Skeletal muscle satellite cell (primary cell): ENCODE data around the gene GPR18.
"Not testable (repeated sequence)": the region's sequence is repeated elsewhere in the genome, so short reads cannot be mapped to it uniquely, and the experiment has no call there.

Experiments used
- H3K27me3 ChIP-seq: 2 replicates; pipeline ENCODE4 v1.7.0; 2013; ENCODE audit warnings: low read length; ENCODE audit not compliant: control insufficient read depth, insufficient read depth
- H3K36me3 ChIP-seq: 2 replicates; pipeline ENCODE4 v1.7.0; 2013; ENCODE audit warnings: mild to moderate bottlenecking, control low read depth, low read length; ENCODE audit not compliant: insufficient read depth
- H3K4me1 ChIP-seq: 2 replicates; pipeline ENCODE4 v1.7.0; 2013; ENCODE audit warnings: low read length; ENCODE audit not compliant: control insufficient read depth, insufficient read depth
- H3K4me2 ChIP-seq: 2 replicates; pipeline ENCODE4 v1.7.0; 2013; ENCODE audit warnings: mild to moderate bottlenecking, low read length
- H3K4me3 ChIP-seq: 2 replicates; pipeline ENCODE4 v1.7.0; 2013; ENCODE audit warnings: low read length
- H3K9ac ChIP-seq: 2 replicates; pipeline ENCODE4 v1.7.0; 2013; ENCODE audit warnings: mild to moderate bottlenecking, low read depth, low read length, moderate library complexity
- H3K9me3 ChIP-seq: replicated peaks from 2 replicates; pipeline ENCODE4 v1.7.0; 2013; ENCODE audit warnings: mild to moderate bottlenecking, control low read depth, low read length

Gene GPR18

DNA sequence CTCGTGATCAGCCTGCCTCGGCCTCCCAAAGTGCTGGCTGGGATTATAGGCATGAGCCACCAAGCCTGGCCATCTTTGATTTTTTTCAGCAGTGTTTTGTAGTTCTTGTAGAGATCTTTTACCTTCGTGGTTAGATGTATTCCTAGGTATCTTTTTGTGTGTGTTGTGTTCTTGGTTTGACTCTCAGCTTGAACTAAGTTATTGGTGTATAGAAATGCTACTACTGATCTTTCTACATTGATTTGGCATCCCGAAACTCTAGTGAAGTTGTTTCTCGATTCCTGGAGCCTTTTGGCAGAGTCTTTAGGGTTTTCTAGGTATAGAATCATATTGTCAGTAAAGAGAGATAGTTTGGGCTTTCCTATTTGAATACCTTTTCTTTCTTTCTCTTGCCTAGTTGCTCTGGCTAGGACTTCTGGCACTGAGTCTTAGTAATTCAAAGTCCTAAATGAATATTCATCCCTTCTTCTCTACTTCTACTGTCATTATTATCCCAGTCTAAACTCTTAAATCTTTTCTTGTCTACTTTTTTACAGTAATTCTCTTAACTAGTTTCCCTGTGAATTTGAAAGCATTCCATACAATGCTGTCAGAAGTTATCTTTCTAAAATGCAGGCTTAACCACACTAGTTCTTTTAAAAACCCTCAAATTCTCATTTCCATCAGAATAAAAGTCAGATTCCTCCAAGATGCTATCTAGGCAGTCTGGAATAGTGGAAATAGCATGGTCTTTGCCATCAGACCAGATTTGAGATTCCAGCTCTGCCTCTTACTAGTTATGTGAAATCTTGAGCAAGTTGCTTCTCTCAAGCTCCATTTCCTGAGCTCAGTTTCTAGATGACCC, 7.0 kb downstream of the GPR18 start:
- Histone ChIP-seq H3K4me2 (no peak overlapping the region), H3K9ac (no peak overlapping the region), H3K36me3 (peaks cover 15% of the 10 kb centered on the region), H3K9me3 (no peaks in the 10 kb centered on the region), H3K4me1 (no peaks in the 10 kb centered on the region), H3K4me3 (no peak overlapping the region), H3K27me3 (no peaks in the 10 kb centered on the region)

DNA sequence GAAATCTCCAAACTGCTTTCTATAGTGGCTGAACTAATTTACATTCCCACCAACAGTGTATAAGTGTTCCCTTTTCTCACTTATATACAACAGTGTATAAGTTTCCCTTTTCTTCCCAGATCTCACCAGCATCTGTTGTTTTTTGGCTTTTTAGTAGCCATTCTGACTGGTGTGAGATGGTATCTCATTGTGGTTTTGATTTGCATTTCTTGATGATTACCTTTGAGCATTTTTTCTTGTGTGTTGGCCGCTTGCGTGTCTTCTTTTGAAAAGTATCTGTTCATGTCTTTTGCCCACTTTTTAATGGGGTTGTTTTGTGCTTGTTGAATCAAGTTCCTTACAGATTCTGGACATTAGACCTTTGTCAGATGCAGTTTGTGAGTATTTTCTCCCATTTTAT, 8.6 kb downstream of the GPR18 start:
- not testable (repeated sequence) for H3K4me3 ChIP-seq, H3K4me1 ChIP-seq, H3K36me3 ChIP-seq, H3K4me2 ChIP-seq, H3K9ac ChIP-seq, H3K27me3 ChIP-seq, H3K9me3 ChIP-seq

DNA sequence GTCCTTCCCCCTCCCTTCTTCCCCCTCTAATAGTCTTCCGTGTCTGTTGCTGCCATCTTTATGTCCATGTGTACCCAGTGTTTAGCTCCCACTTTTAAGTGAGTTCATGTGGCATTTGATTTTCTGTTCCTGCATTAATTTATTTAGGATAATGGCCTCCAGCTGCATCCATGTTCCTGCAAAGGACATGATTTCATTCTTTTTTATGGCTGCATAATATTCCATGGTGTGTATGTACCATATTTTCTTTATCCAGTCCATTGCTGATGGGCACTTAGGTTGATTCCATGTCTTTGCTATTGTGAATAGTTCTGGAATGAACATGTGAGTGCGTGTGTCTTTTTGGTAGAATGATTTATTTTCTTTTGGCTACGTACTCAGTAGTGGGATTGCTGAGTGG, 9.0 kb downstream of the GPR18 start:
- H3K36me3 ChIP-seq, H3K9ac ChIP-seq, H3K4me1 ChIP-seq, H3K4me3 ChIP-seq, H3K4me2 ChIP-seq, H3K9me3 ChIP-seq, H3K27me3 ChIP-seq: not testable (repeated sequence)

DNA sequence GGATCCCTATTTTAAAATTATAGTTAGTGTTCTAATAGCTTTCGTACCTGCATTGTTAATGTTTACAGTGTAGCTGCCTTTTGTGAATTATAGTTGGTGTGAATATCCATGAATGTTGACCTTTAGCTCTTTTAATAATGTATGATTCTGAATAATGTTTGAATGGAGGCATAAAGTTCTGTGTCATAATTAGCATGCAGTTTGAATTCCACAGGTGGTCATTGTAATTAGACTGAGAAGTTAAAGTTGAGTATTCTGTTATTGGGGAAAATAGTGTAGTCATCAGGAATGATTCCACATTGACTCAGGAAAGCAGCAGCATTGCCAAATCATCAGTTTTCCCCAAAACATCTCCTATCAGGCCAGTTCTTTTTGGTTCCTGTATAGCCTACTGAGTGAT, 12.1 kb downstream of the GPR18 start:
- Histone ChIP-seq H3K9me3 (no peaks in the 10 kb centered on the region), H3K36me3 (peaks cover 3% of the 10 kb centered on the region), H3K9ac (no peak overlapping the region), H3K4me1 (no peaks in the 10 kb centered on the region), H3K4me2 (no peak overlapping the region), H3K27me3 (no peaks in the 10 kb centered on the region), H3K4me3 (no peak overlapping the region)

DNA sequence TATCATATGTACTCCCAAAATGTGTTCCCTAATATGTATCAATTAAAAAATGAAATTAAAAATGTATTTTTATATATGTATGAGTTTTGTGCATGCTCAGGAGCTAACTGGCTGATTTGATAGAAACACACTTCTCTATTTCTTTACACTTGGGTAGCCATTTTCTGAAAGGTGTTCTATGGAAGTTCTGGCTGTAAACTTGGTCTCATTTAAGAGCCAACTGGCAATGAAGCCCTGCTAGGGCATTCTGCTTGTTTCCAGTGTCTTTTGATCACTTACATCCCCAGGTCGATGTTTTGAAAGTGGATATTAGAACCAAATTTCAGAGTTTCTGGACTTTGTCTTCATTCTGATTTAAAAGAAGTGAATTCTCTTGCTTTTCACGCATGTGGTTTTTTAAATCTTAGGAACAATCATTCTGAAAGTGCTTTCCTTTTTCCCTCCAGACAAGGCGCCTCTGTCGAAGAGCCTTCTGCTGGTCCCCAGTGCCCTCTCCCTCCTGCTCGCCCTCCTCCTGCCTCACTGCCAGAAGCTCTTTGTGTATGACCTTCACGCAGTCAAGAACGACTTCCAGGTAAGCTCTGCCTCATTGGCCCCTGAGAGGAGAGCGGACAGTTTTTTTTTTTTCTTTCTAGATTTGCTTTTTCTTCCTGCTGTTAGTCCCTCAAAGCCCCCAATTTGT, 20.1 kb downstream of the GPR18 start:
- Histone ChIP-seq H3K27me3 (no peaks in the 10 kb centered on the region), H3K4me1 (no peaks in the 10 kb centered on the region), H3K9ac (no peak overlapping the region), H3K4me2 (no peak overlapping the region), H3K9me3 (no peaks in the 10 kb centered on the region), H3K36me3 (peaks cover 9% of the 10 kb centered on the region), H3K4me3 (no peak overlapping the region)

DNA sequence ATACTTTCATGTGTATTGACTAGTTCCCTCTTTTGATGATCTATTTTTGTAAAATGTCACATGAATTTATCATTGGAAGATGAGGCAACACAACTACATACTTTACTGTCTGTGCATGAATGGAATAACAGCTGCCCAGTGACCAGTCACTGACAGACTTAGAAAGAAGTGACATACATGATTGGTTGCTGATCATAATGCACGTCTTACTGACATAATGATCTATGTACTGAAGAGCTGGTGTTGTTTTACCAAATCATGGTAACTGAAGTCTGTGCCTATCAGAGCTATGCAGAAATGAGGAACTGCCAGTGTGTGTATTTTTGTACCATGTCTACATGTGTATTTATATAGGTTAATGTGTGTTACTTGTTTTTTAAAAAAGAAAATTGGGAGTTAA, 26.5 kb downstream of the GPR18 start:
- H3K4me3 ChIP-seq = no peak overlapping the region
- no peaks in the 10 kb centered on the region for H3K27me3 ChIP-seq
- peaks cover 20% of the 10 kb centered on the region for H3K4me1 ChIP-seq
- H3K36me3 ChIP-seq = no peaks in the 10 kb centered on the region
- H3K9me3 ChIP-seq = no peaks in the 10 kb centered on the region
- H3K9ac ChIP-seq = no peak overlapping the region
- no peak overlapping the region for H3K4me2 ChIP-seq

DNA sequence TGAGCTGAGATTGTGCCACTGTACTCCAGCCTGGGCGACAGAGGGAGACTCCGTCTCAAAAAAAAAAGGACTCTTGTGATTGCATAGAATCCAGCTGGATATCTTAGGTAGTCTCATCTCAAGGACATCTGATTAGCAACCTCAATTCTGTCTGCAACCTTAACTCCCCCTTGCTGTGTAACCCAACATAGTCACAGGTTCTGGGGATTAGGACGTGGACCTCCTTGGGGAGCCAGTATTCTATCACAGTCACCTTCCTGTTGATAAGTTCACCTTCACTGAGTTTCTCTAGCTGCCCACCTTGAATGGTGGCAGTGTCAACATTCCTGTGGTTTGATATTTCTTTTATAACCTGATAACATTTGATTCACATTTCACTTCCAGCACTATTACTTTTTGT, 27.2 kb downstream of the GPR18 start:
- Histone ChIP-seq H3K9ac (no peak overlapping the region), H3K4me3 (no peak overlapping the region), H3K4me1 (peaks cover 20% of the 10 kb centered on the region)

DNA sequence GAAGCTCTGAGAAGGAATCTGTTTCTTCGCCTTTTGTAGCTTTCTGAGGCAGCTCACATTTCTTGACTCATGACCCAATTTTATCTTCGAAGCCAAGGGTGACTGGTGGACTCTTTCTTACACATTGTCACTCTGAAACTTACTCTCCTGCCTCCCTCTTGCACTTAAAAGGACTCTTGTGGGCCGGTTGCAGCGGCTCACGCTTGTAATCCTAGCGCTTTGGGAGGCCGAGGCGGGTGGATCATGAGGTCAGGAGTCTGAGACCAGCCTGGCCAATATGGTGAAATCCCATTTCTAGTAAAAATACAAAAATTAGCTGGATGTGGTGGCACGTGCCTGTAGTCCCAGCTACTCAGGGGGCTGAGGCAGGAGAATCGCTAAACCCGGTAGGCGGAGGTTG, 27.6 kb downstream of the GPR18 start:
- H3K4me3 ChIP-seq, H3K9me3 ChIP-seq, H3K36me3 ChIP-seq, H3K9ac ChIP-seq, H3K4me2 ChIP-seq, H3K27me3 ChIP-seq: not testable (repeated sequence)
- peaks cover 20% of the 10 kb centered on the region for H3K4me1 ChIP-seq

More for the DNA sequence above, 27.2 kb downstream of the GPR18 start:
- Histone ChIP-seq H3K9me3 (no peaks in the 10 kb centered on the region), H3K27me3 (no peaks in the 10 kb centered on the region), H3K36me3 (no peaks in the 10 kb centered on the region), H3K4me2 (no peak overlapping the region)

DNA sequence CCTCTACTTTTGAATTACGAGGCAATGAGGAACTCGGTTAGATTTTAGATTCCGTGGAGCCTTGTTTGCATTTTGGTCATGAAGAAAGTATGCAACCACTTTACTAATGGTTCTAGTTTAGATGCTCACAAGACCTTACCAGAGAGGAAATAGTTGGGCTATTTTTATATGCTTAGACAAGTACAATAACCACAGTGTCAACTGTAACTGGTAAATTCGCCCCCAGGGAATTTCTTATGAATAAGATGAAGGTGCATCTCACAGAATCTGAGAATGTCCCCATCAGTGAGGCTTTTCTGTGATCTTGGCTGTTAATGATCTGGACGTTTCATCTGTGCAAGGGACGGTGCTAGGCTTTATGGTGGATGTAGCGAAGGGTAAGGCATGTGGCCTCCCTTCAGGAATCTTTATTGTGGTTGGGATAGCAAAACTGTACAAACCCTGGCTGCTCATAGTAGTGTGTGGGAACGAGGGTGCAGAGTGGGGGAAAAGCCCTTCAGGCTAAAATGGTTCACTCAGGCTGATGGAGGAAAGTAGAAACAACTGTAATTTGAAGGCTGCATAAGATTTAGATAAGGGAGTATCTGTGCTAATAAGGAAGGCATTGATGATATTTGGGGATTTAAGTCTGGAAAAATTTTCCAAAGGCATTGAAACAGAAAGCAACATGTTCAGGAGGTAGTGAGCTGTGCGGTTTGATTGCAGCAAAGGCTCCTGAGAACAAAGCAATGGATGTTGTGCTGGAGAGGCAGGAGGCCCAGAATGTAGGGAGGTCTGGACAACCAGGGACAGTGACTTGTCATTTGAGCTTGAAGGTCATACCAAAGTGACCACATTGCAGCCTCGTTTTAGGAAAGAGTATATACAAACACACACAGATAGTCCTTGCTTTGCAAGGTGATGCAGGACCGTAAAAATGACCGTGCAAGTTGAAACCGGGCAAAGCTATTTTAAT, 29.2 kb downstream of the GPR18 start:
- Histone ChIP-seq H3K9ac (no peak overlapping the region), H3K4me3 (no peak overlapping the region), H3K4me1 (peaks cover 20% of the 10 kb centered on the region), H3K36me3 (no peaks in the 10 kb centered on the region), H3K27me3 (no peaks in the 10 kb centered on the region), H3K9me3 (no peaks in the 10 kb centered on the region), H3K4me2 (peak overlapping the region; percentile 10)

DNA sequence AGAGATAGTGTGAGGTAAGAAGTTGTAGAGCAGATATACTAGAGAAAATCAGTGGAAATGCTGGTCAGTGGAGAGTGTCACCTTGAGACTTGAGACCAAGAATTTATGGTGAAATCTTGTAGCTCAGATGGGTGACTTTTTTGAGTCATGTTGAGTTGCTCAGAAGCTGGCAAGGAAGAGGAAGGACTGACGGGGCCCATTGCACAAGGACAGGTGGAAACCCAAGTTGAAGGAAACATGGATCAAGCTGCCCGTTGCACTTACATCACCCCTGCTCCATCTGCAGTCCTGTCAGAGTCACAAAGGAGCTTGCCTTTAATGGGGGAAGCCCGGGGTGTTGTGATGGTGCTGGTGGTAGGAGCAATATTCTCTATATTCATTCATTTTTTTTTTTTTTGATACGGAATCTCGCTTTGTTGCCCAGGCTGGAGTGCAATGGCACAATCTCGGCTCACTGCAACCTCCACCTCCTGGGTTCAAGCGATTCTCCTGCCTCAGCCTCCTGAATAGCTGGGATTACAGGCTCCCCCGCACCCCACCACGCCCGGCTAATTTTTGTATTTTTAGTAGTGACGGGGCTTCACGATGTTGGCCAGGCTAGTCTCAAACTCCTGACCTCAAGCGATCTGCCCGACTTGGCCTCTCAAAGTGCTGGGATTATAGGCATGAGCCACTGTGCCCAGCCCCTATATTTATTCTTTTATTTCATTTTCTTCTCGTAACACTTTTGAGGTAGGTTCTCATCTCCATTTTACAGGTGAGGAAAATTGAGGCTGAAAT, 30.1 kb downstream of the GPR18 start:
- H3K4me2 ChIP-seq = no peak overlapping the region
- no peaks in the 10 kb centered on the region for H3K9me3 ChIP-seq
- H3K4me1 ChIP-seq = peaks cover 20% of the 10 kb centered on the region
- H3K9ac ChIP-seq = no peak overlapping the region
- H3K27me3 ChIP-seq = no peaks in the 10 kb centered on the region
- no peaks in the 10 kb centered on the region for H3K36me3 ChIP-seq
- no peak overlapping the region for H3K4me3 ChIP-seq
